GM23248 (cell line): ENCODE data around the gene NT5DC1. TPM values are rescaled to one million over a fixed set of nuclear protein-coding genes. Genes with fewer than 3 reads are reported as not detected.

ENCODE experiments used
- DNase-seq: peaks from one replicate; pipeline ENCODE4 v3.0.0-alpha.2; 2015
- H2AFZ ChIP-seq: fragments of 200-600 bp; sonication (generic); 2 replicates; pipeline ENCODE4 v1.6.1; 2016; ENCODE audit warnings: antibody characterized with exemption
- H3F3A ChIP-seq: fragments of 200-600 bp; sonication (generic); 2 replicates; pipeline ENCODE4 v1.6.1; 2016; ENCODE audit warnings: mild to moderate bottlenecking, antibody characterized with exemption, mixed run types; ENCODE audit not compliant: insufficient read depth
- H3K27ac ChIP-seq: fragments of 200-600 bp; sonication (generic); 2 replicates; pipeline ENCODE4 v1.5.1; 2016; ENCODE audit warnings: mild to moderate bottlenecking
- H3K27me3 ChIP-seq: fragments of 200-600 bp; sonication (generic); replicated peaks from 2 replicates; pipeline ENCODE4 v1.6.1; 2016; ENCODE audit warnings: mild to moderate bottlenecking; ENCODE audit not compliant: insufficient read depth
- H3K36me3 ChIP-seq: fragments of 200-600 bp; sonication (generic); 2 replicates; pipeline ENCODE4 v1.6.1; 2016; ENCODE audit warnings: low read depth, mild to moderate bottlenecking
- H3K4me1 ChIP-seq: fragments of 200-600 bp; sonication (generic); 2 replicates; pipeline ENCODE4 v1.6.1; 2016; ENCODE audit warnings: mild to moderate bottlenecking; ENCODE audit not compliant: insufficient read depth
- H3K4me2 ChIP-seq: fragments of 200-600 bp; sonication (generic); one replicate; pipeline ENCODE4 v1.6.1; 2016; ENCODE audit warnings: mild to moderate bottlenecking; ENCODE audit not compliant: unreplicated experiment
- H3K4me3 ChIP-seq: fragments of 200-600 bp; sonication (generic); 2 replicates; pipeline ENCODE4 v1.5.1; 2016; ENCODE audit warnings: mild to moderate bottlenecking
- H3K79me2 ChIP-seq: fragments of 200-600 bp; sonication (generic); 2 replicates; pipeline ENCODE4 v1.6.1; 2016; ENCODE audit warnings: mild to moderate bottlenecking; ENCODE audit not compliant: insufficient read depth
- H3K9ac ChIP-seq: fragments of 200-600 bp; sonication (generic); 2 replicates; pipeline ENCODE4 v1.6.1; 2016; ENCODE audit warnings: mild to moderate bottlenecking
- H3K9me2 ChIP-seq: fragments of 200-600 bp; sonication (generic); 2 replicates; pipeline ENCODE4 v1.6.1; 2016; ENCODE audit warnings: mixed run types, mild to moderate bottlenecking, moderate library complexity; ENCODE audit not compliant: insufficient read depth
- H3K9me3 ChIP-seq: fragments of 200-600 bp; sonication (generic); one replicate; pipeline ENCODE4 v1.6.1; 2017; ENCODE audit warnings: low read depth
- H4K20me1 ChIP-seq: fragments of 200-600 bp; sonication (generic); 2 replicates; pipeline ENCODE4 v1.6.0; 2016; ENCODE audit not compliant: insufficient read depth
- EZH2 ChIP-seq: fragments of 200-600 bp; sonication (generic); IDR thresholded peaks from 2 replicates; pipeline ENCODE4 v1.6.1; 2018; ENCODE audit warnings: antibody characterized with exemption, mild to moderate bottlenecking; ENCODE audit not compliant: insufficient read depth, poor library complexity, severe bottlenecking
- EZH2phosphoT487 ChIP-seq: fragments of 200-600 bp; sonication (generic); IDR thresholded peaks from 2 replicates; pipeline ENCODE4 v1.6.1; 2018; ENCODE audit warnings: antibody characterized with exemption, moderate library complexity, mild to moderate bottlenecking, low read depth; ENCODE audit not compliant: insufficient read depth
- WGBS, 2 experiments: methylation state at CpG; one replicate each; pipeline ENCODE4 v1.1.6; 2015 to 2017; ENCODE audit warnings: low lambda C conversion rate in 2 of 2, low coverage in 1 of 2; ENCODE audit errors: missing lambda C conversion rate in 2 of 2; 5-methylcytosine and 5-hydroxymethylcytosine counted together
- in situ Hi-C: fragments of 300-500 bp; cut with MboI; formaldehyde crosslinking; loops from 2 replicates; pipeline ENCODE4 v1.15.0; 2020
- polyA plus RNA-seq: library from polyadenylated mRNA; unstranded; fragments of >200 nt; fragmentation: Nextera tagmentation; extraction: Ambion mirVana; gene quantifications from 2 replicates; pipeline ENCODE4 v1.2.1, GENCODE V29; 2016
- total RNA-seq: library from RNA; depleted of rRNA; stranded (reverse); fragments of >200 nt; shearing (Covaris generic); gene quantifications from 2 replicates; pipeline ENCODE4 v1.2.3, GENCODE V29; 2014

Gene NT5DC1
- total and polyA plus RNA-seq, 2 experiments from 2014 or later: 3.4 to 15.4 TPM

DNA sequence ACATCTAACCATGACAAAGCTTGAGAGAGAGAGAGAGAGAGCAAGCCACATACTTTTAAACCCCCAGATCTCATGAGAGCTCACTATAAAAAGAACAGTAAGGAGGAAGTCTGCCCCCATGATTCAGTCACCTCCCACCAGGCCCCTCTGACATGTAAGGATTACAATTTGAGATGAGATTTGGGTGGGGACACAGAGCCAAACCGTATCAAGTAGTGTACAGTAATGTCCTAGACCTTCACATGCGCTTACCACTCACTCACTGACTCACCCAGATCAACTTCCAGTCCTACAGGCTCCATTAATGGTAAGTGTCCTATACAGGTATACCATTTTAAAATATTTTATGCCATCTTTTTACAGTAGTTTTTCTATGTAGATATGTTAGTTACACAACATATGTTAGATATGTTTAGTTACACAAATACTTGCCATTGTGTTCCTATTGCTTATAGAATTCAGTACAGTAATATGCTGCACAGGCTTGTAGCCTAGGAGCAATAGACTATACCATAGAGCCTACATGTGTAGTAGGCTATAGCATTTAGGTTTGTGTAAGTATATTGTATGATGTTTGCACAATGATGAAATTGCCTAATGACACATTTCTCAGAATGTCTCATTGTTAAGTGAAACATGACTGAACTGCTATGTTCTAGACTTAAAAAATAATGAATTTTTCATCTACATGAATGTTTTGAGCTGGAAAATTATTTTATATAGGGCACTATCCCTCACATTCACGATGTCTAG lies 167.4 kb downstream of the NT5DC1 start:
- no peak overlapping the region for H2AFZ ChIP-seq
- peaks cover 15% of the 10 kb centered on the region; the same call in 1 of the 2 replicates for H3F3A ChIP-seq
- DNase-seq: peak; percentile 38
- H3K4me3 ChIP-seq: no peak overlapping the region
- H3K9me3 ChIP-seq: no peaks in the 10 kb centered on the region
- H3K79me2 ChIP-seq: no peaks in the 10 kb centered on the region
- WGBS, 2 experiments: 39 to 42% methylated on average over 3 of the region's 3 CpGs
- no peak for TF ChIP-seq EZH2
- TF ChIP-seq EZH2phosphoT487: no peak
- no peaks in the 10 kb centered on the region for H4K20me1 ChIP-seq
- H3K9ac ChIP-seq: no peak overlapping the region
- peak overlapping the region; percentile 48 for H3K4me2 ChIP-seq
- H3K27me3 ChIP-seq: no peaks in the 10 kb centered on the region
- in situ Hi-C loops: loop anchor here (10.0 kb wide), 1 partner anchor 267 kb away; no protein-coding TSS in a partner anchor
- H3K27ac ChIP-seq: peak overlapping the region; percentile 50
- no peaks in the 10 kb centered on the region for H3K9me2 ChIP-seq
- H3K36me3 ChIP-seq: peaks cover 3% of the 10 kb centered on the region; the same call in 1 of the 2 replicates
- H3K4me1 ChIP-seq: peaks cover 30% of the 10 kb centered on the region

GRCh38 chr6:116268589-116269293 lies 168.1 kb downstream of the NT5DC1 start:
- peak; percentile 85 for DNase-seq
- no peaks in the 10 kb centered on the region for H4K20me1 ChIP-seq
- TF ChIP-seq EZH2 (no peak), EZH2phosphoT487 (no peak)
- H3K4me1 ChIP-seq: peaks cover 30% of the 10 kb centered on the region
- in situ Hi-C loops: loop anchor here (10.0 kb wide), 1 partner anchor 266 kb away; no protein-coding TSS in a partner anchor
- H3K27me3 ChIP-seq: no peaks in the 10 kb centered on the region
- no peaks in the 10 kb centered on the region for H3K9me2 ChIP-seq
- no peak overlapping the region for H2AFZ ChIP-seq
- peak overlapping the region; percentile 50; the same call in 1 of the 2 replicates for H3K27ac ChIP-seq
- 31 to 32% methylated on average over 3 of the region's 3 CpGs for WGBS, 2 experiments
- no peak overlapping the region; the same call in 1 of the 2 replicates for H3K9ac ChIP-seq
- H3K36me3 ChIP-seq: peaks cover 8% of the 10 kb centered on the region
- H3K4me2 ChIP-seq: peak overlapping the region; percentile 48
- 0 out of 2 replicates have a peak, but pooled peaks cover under 1% of the 10 kb centered on the region for H3K79me2 ChIP-seq
- peaks cover 15% of the 10 kb centered on the region; the same call in 1 of the 2 replicates for H3F3A ChIP-seq
- H3K4me3 ChIP-seq: no peak overlapping the region
- no peaks in the 10 kb centered on the region for H3K9me3 ChIP-seq

- H3K9ac ChIP-seq: no peak overlapping the region
- H3K4me2 ChIP-seq: no peak overlapping the region
- H3K79me2 ChIP-seq: peaks cover 25% of the 10 kb centered on the region
- DNase-seq: no peak
- peaks cover 20% of the 10 kb centered on the region for H3K36me3 ChIP-seq
- no peaks in the 10 kb centered on the region for H3K9me3 ChIP-seq
- peaks cover 15% of the 10 kb centered on the region; the same call in 1 of the 2 replicates for H3F3A ChIP-seq
- H3K4me1 ChIP-seq: peaks cover 33% of the 10 kb centered on the region
- no peak for TF ChIP-seq EZH2phosphoT487
- no peak for TF ChIP-seq EZH2
- no peaks in the 10 kb centered on the region for H3K9me2 ChIP-seq
- H3K4me3 ChIP-seq: no peak overlapping the region
- WGBS, 2 experiments: 28 to 34% methylated on average over 2 of the region's 2 CpGs
- 0 out of 2 replicates have a peak, but pooled peaks cover 3% of the 10 kb centered on the region for H4K20me1 ChIP-seq
- in situ Hi-C loops: no loop called here
- no peaks in the 10 kb centered on the region for H3K27me3 ChIP-seq
- no peak overlapping the region for H2AFZ ChIP-seq
- H3K27ac ChIP-seq: no peak overlapping the region
Observed at GRCh38 chr6:116271149-116271708, 170.6 kb downstream of the NT5DC1 start.

- no peaks in the 10 kb centered on the region for H3K27me3 ChIP-seq
- peaks cover 15% of the 10 kb centered on the region; the same call in 1 of the 2 replicates for H4K20me1 ChIP-seq
- H3K79me2 ChIP-seq: peaks cover 76% of the 10 kb centered on the region
- no peak overlapping the region for H3K27ac ChIP-seq
- H3K9me3 ChIP-seq: no peaks in the 10 kb centered on the region
- H3K4me2 ChIP-seq: peak overlapping the region; percentile 81
- 12 to 20% methylated on average over 3 of the region's 3 CpGs for WGBS, 2 experiments
- peaks cover 7% of the 10 kb centered on the region; the same call in 1 of the 2 replicates for H3F3A ChIP-seq
- in situ Hi-C loops: no loop called here
- peak; percentile 22 for DNase-seq
- TF ChIP-seq EZH2 (no peak), EZH2phosphoT487 (no peak)
- H2AFZ ChIP-seq: no peak overlapping the region
- peak overlapping the region; percentile 82 for H3K4me3 ChIP-seq
- no peaks in the 10 kb centered on the region for H3K9me2 ChIP-seq
- H3K4me1 ChIP-seq: peaks cover 47% of the 10 kb centered on the region
- H3K9ac ChIP-seq: peak overlapping the region; percentile 99
- peaks cover 20% of the 10 kb centered on the region for H3K36me3 ChIP-seq
Observed at GRCh38 chr6:116277124-116277523, 176.5 kb downstream of the NT5DC1 start.
